Measurements from ENCODE around the gene NFATC3. TPM values are rescaled to one million over a fixed set of nuclear protein-coding genes. Genes with fewer than 3 reads are reported as not detected.

The NFATC3 gene
- total RNA-seq, 1 donor from 2014 or later: 51.8 TPM

- TF ChIP-seq CTCF (IDR thresholded peaks at IDR 0.05; ENCODE audit: unreplicated experiment): no peak
- H3K36me3 Mint-ChIP-seq: no peaks in the 10 kb centered on the region
- DNase-seq (ENCODE audit: low spot score in 2 of 2, unreplicated experiment in 2 of 2): no peak
- H3K4me3 Mint-ChIP-seq: peak overlapping the region; percentile 98
- peak overlapping the region; percentile 93 for H3K27ac Mint-ChIP-seq
- H3K4me1 Mint-ChIP-seq: peaks cover 24% of the 10 kb centered on the region
- no peaks in the 10 kb centered on the region for H3K9me3 Mint-ChIP-seq
- no peaks in the 10 kb centered on the region for H3K27me3 Mint-ChIP-seq (ENCODE audit: low read depth)
Observed at GRCh38 chr16:68083861-68084503, 1.2 kb upstream of the NFATC3 start.

GRCh38 chr16:68084504-68085258 lies 489 bp upstream of the NFATC3 start:
- H3K4me3 Mint-ChIP-seq: peak overlapping the region; percentile 98
- peaks cover 28% of the 10 kb centered on the region for H3K4me1 Mint-ChIP-seq
- no peak for TF ChIP-seq CTCF (IDR thresholded peaks at IDR 0.05; ENCODE audit: unreplicated experiment)
- no peaks in the 10 kb centered on the region for H3K9me3 Mint-ChIP-seq
- H3K27ac Mint-ChIP-seq: peak overlapping the region; percentile 93
- DNase-seq (ENCODE audit: low spot score in 2 of 2, unreplicated experiment in 2 of 2): peak; percentile 64 to 83
- no peaks in the 10 kb centered on the region for H3K36me3 Mint-ChIP-seq
- H3K27me3 Mint-ChIP-seq (ENCODE audit: low read depth): no peaks in the 10 kb centered on the region

- Mint-ChIP-seq H3K4me3 (peak overlapping the region; percentile 98), H3K27ac (peak overlapping the region; percentile 98), H3K27me3 (ENCODE audit: low read depth) (no peaks in the 10 kb centered on the region), H3K4me1 (peaks cover 38% of the 10 kb centered on the region), H3K36me3 (no peaks in the 10 kb centered on the region), H3K9me3 (no peaks in the 10 kb centered on the region)
- no peak for TF ChIP-seq CTCF (IDR thresholded peaks at IDR 0.05; ENCODE audit: unreplicated experiment)
- no peak for DNase-seq (ENCODE audit: low spot score in 2 of 2, unreplicated experiment in 2 of 2)
Observed at GRCh38 chr16:68086336-68086841, 1.2 kb downstream of the NFATC3 start.

- no peaks in the 10 kb centered on the region for H3K36me3 Mint-ChIP-seq
- H3K27ac Mint-ChIP-seq: peak overlapping the region; percentile 98
- H3K9me3 Mint-ChIP-seq: no peaks in the 10 kb centered on the region
- peaks cover 43% of the 10 kb centered on the region for H3K4me1 Mint-ChIP-seq
- H3K4me3 Mint-ChIP-seq: peak overlapping the region; percentile 98
- no peaks in the 10 kb centered on the region for H3K27me3 Mint-ChIP-seq (ENCODE audit: low read depth)
- no peak for TF ChIP-seq CTCF (IDR thresholded peaks at IDR 0.05; ENCODE audit: unreplicated experiment)
- DNase-seq (ENCODE audit: low spot score in 2 of 2, unreplicated experiment in 2 of 2): no peak
Observed at GRCh38 chr16:68086860-68087268, 1.7 kb downstream of the NFATC3 start.

GRCh38 chr16:68087688-68088087 lies 2.5 kb downstream of the NFATC3 start:
- Mint-ChIP-seq H3K9me3 (no peaks in the 10 kb centered on the region), H3K36me3 (no peaks in the 10 kb centered on the region), H3K4me1 (peaks cover 47% of the 10 kb centered on the region)

More at GRCh38 chr16:68087688-68088087, 2.5 kb downstream of the NFATC3 start:
- no peaks in the 10 kb centered on the region for H3K27me3 Mint-ChIP-seq (ENCODE audit: low read depth)
- no peak for DNase-seq (ENCODE audit: low spot score in 2 of 2, unreplicated experiment in 2 of 2)
- TF ChIP-seq CTCF (IDR thresholded peaks at IDR 0.05; ENCODE audit: unreplicated experiment): no peak
- H3K27ac Mint-ChIP-seq: no peak overlapping the region
- no peak overlapping the region for H3K4me3 Mint-ChIP-seq
